Ovary (tissue), 3 donors: ENCODE results near the gene SLC25A27.

Experiments
- POLR2A ChIP-seq: fragments of 450-650 bp; IDR thresholded peaks from one replicate; pipeline ENCODE4 v1.6.1; 2017; ENCODE audit warnings: antibody characterized with exemption, mild to moderate bottlenecking, moderate library complexity
- TF ChIP-seq, protein P1 (sequence below), 3 donors: fragments of 450-650 bp in 2 of 3; fragments of 200-600 bp in 1 of 3; IDR thresholded peaks; one replicate each; pipeline versions ENCODE4 v1.5.1 to v1.8.0; 2016 to 2022; ENCODE audit warnings: antibody characterized with exemption in 3 of 3, mild to moderate bottlenecking in 1 of 3
- donor health status: DM: no; HTN: no; CAD: no.

DNA sequence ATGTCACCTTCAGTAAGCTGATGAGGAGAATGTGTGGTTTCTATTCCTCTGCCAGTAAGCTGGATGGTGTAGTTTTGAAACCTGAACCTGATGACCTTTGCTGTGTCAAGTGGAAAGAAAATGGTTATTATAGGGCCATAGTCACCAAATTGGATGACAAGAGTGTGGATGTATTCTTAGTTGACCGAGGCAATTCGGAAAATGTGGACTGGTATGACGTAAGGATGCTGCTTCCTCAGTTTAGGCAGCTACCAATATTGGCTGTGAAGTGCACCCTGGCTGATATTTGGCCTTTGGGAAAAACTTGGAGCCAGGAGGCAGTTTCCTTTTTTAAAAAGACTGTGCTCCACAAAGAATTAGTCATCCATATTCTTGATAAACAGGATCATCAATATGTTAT is 36.9 kb downstream of the SLC25A27 start:
- TF ChIP-seq, protein P1, sequence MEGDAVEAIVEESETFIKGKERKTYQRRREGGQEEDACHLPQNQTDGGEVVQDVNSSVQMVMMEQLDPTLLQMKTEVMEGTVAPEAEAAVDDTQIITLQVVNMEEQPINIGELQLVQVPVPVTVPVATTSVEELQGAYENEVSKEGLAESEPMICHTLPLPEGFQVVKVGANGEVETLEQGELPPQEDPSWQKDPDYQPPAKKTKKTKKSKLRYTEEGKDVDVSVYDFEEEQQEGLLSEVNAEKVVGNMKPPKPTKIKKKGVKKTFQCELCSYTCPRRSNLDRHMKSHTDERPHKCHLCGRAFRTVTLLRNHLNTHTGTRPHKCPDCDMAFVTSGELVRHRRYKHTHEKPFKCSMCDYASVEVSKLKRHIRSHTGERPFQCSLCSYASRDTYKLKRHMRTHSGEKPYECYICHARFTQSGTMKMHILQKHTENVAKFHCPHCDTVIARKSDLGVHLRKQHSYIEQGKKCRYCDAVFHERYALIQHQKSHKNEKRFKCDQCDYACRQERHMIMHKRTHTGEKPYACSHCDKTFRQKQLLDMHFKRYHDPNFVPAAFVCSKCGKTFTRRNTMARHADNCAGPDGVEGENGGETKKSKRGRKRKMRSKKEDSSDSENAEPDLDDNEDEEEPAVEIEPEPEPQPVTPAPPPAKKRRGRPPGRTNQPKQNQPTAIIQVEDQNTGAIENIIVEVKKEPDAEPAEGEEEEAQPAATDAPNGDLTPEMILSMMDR (IDR thresholded peaks at IDR 0.05), result no peak
- no peak for TF ChIP-seq POLR2A
